ENCODE data around the gene DIO1.

The DIO1 gene

GRCh38 chr1:53894644-53895043, 657 bp downstream of the DIO1 start:
- DNase-seq (ENCODE audit: low read depth): no peak

- no peak for DNase-seq (ENCODE audit: low read depth)
These were observed 1.4 kb downstream of the DIO1 start for GRCh38 chr1:53895421-53895820.

GRCh38 chr1:53896635-53897229, 2.7 kb downstream of the DIO1 start:
- DNase-seq (ENCODE audit: low read depth): no peak

- no peak for DNase-seq (ENCODE audit: low read depth)
These were observed 5.2 kb downstream of the DIO1 start for GRCh38 chr1:53899206-53899628.

GRCh38 chr1:53899708-53900107, 5.7 kb downstream of the DIO1 start:
- DNase-seq (ENCODE audit: low read depth): no peak

GRCh38 chr1:53902235-53903138, 8.5 kb downstream of the DIO1 start:
- DNase-seq (ENCODE audit: low read depth): no peak

- no peak for DNase-seq (ENCODE audit: low read depth)
These were observed 11.5 kb downstream of the DIO1 start for GRCh38 chr1:53905509-53905908.

- no peak for DNase-seq (ENCODE audit: low read depth)
These were observed 12.1 kb downstream of the DIO1 start for GRCh38 chr1:53906121-53906520.

- DNase-seq (ENCODE audit: low read depth): no peak
These were observed 16.0 kb downstream of the DIO1 start for GRCh38 chr1:53909946-53910345.

- DNase-seq (ENCODE audit: low read depth): no peak
These were observed 17.5 kb downstream of the DIO1 start for GRCh38 chr1:53911442-53911841.

- no peak for DNase-seq (ENCODE audit: low read depth)
These were observed 19.5 kb downstream of the DIO1 start for GRCh38 chr1:53913352-53914033.

- DNase-seq (ENCODE audit: low read depth): no peak
These were observed 24.4 kb downstream of the DIO1 start for GRCh38 chr1:53918343-53918742.

GRCh38 chr1:53919675-53920066, 25.7 kb downstream of the DIO1 start:
- no peak for DNase-seq (ENCODE audit: low read depth)

- no peak for DNase-seq (ENCODE audit: low read depth)
These were observed 33.4 kb downstream of the DIO1 start for GRCh38 chr1:53927376-53927881.

- no peak for DNase-seq (ENCODE audit: low read depth)
These were observed 35.4 kb downstream of the DIO1 start for GRCh38 chr1:53929246-53929960.

GRCh38 chr1:53930932-53931331, 36.9 kb downstream of the DIO1 start:
- no peak for DNase-seq (ENCODE audit: low read depth)

- no peak for DNase-seq (ENCODE audit: low read depth)
These were observed 37.5 kb downstream of the DIO1 start for GRCh38 chr1:53931523-53931922.

GRCh38 chr1:53934170-53934765, 40.3 kb downstream of the DIO1 start:
- no peak for DNase-seq (ENCODE audit: low read depth)

- no peak for DNase-seq (ENCODE audit: low read depth)
These were observed 42.4 kb downstream of the DIO1 start for GRCh38 chr1:53936430-53936829.

GRCh38 chr1:53938136-53938830, 44.3 kb downstream of the DIO1 start:
- no peak for DNase-seq (ENCODE audit: low read depth)
